Stomach (tissue), 9 donors: ENCODE measurements around the gene TANGO2. TPM values are rescaled to one million over a fixed set of nuclear protein-coding genes. Genes with fewer than 3 reads are reported as not detected.

Experiments used
- DNase-seq, 2 donors: peaks; one replicate each; pipeline versions ENCODE4 v3.0.0 to v3.0.0-alpha.2; 2013 to 2019
- H3K27ac ChIP-seq, 5 donors: fragments of 200-600 bp in 4 of 5; sonication (generic) in 4 of 5; one replicate each; pipeline ENCODE4 v1.5.1; 2013 to 2019; ENCODE audit warnings: mild to moderate bottlenecking in 1 of 5, moderate library complexity in 1 of 5
- H3K27me3 ChIP-seq, 3 donors: fragments of 200-600 bp; sonication (generic); one replicate each; pipeline ENCODE4 v1.5.1; 2017 to 2019; ENCODE audit warnings: mixed run types in 1 of 3
- H3K36me3 ChIP-seq, 4 donors: fragments of 200-600 bp; sonication (generic); 1 replicate in 3 of 4; 2 replicates in 1 of 4; pipeline ENCODE4 v1.5.1; 2016 to 2019
- H3K4me1 ChIP-seq, 4 donors: fragments of 200-600 bp; sonication (generic); one replicate each; pipeline ENCODE4 v1.5.1; 2016 to 2019
- H3K4me3 ChIP-seq, 4 donors: fragments of 200-600 bp; sonication (generic) in 3 of 4; one replicate each; pipeline ENCODE4 v1.5.1; 2016 to 2019; ENCODE audit warnings: mild to moderate bottlenecking in 1 of 4
- H3K9me3 ChIP-seq, 4 donors: fragments of 200-600 bp; sonication (generic); one replicate each; pipeline ENCODE4 v1.5.1; 2016 to 2019
- CTCF ChIP-seq, 7 experiments: fragments of 450-650 bp in 4 of 7; fragments of 200-600 bp in 3 of 7; sonication (generic) in 3 of 7; IDR thresholded peaks; one replicate each; pipeline ENCODE4 v1.5.1; 2016 to 2019; ENCODE audit warnings: antibody characterized with exemption in 7 of 7, control low read depth in 2 of 7, mild to moderate bottlenecking in 1 of 7
- EP300 ChIP-seq: sonication (generic); formaldehyde crosslinking; IDR thresholded peaks from one replicate; pipeline ENCODE4 v1.6.1; 2017; ENCODE audit warnings: antibody characterized with exemption
- POLR2A ChIP-seq, 4 donors: fragments of 450-650 bp; IDR thresholded peaks; one replicate each; pipeline ENCODE4 v1.6.1; 2016; ENCODE audit warnings: antibody characterized with exemption in 4 of 4, control low read depth in 2 of 4, mild to moderate bottlenecking in 1 of 4, moderate library complexity in 1 of 4
- POLR2AphosphoS5 ChIP-seq, 3 donors: sonication (generic); formaldehyde crosslinking; IDR thresholded peaks; one replicate each; pipeline ENCODE4 v1.6.1; 2016; ENCODE audit warnings: antibody characterized with exemption in 3 of 3
- WGBS, 5 donors: extraction: QIAGEN DNeasy Blood & Tissue Kit in 3 of 5; methylation state at CpG; one replicate each; pipeline versions ENCODE4 v1.1.5 to v1.1.7; 2013 to 2018; 5-methylcytosine and 5-hydroxymethylcytosine counted together
- intact Hi-C: fragments of 100-400 bp; cut with DNase I; formaldehyde crosslinking; loops from one replicate; pipeline ENCODE4 v1.15.1; 2023; ENCODE audit warnings: low total_unique reads
- polyA plus RNA-seq, 3 donors: library from polyadenylated mRNA; stranded (reverse); fragments of 200-250 nt; gene quantifications; one replicate each; pipeline ENCODE4 v1.2.3, GENCODE V29; 2013
- total RNA-seq, 5 donors: library from RNA; depleted of rRNA; stranded (reverse); fragments of >200 nt; gene quantifications; one replicate each; pipeline versions ENCODE4 v1.1.0 to v1.2.3, GENCODE V29; 2014 to 2016
- donor health status: healthy with polysubstance abuse.
- donor health status: Bipolar disorder and iron deficiency.
- donor health status: healthy.

The TANGO2 gene
- total and polyA plus RNA-seq, 8 donors = 13.8 to 38.8 (median 26.6) TPM

DNA sequence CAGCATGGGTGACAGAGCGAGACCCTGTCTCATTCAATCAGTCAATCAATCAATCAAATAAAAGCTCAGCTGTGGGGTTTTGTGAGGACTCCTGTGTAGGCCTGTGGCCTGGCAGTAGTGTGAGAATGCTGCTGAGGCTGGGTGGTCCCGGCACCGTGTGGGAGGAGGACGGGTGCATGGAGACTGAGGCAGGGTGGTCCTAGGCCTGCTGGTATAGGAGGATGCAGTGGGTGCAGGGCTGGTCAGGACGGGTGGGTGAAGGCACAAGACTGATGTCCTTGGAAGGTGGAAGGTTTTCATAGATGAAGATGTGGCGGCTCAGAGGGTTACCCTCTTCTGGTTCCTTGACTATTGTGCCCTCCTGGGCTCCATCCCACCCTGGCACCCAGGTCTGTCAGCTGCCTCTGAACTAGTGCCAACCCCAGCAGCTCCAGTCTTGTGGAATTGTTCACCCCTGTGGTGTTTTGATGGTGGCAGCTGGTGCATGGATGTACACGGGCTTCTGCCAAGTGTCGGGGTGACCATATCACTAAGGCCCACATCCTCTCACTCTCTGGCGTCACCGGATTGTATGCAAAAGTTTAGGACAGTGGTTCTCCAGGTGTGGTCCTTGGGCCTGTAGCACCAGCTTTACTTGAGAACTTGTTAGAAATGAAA is 23.7 kb downstream of the TANGO2 start:
- Histone ChIP-seq H3K4me3 (no peak overlapping the region), H3K27ac (no peak overlapping the region), H3K9me3 (no peaks in the 10 kb centered on the region), H3K36me3 (peaks cover 32 to 96% (median 94%) of the 10 kb centered on the region in 4 donors), H3K27me3 (no peaks in the 10 kb centered on the region), H3K4me1 (no peaks in the 10 kb centered on the region)
- DNase-seq = no peak
- intact Hi-C loops = no loop called here
- WGBS, 5 donors = 91 to 96% (median 92%) methylated on average over 10 of the region's 10 CpGs
- TF ChIP-seq CTCF (IDR thresholded peaks at IDR 0.05) (no peak), EP300 (no peak), POLR2AphosphoS5 (IDR thresholded peaks at IDR 0.05) (no peak), POLR2A (IDR thresholded peaks at IDR 0.05) (no peak)

- Histone ChIP-seq H3K36me3 (peaks cover 40 to 94% (median 89%) of the 10 kb centered on the region in 4 donors), H3K4me3 (no peak overlapping the region), H3K4me1 (no peaks in the 10 kb centered on the region), H3K9me3 (no peaks in the 10 kb centered on the region), H3K27me3 (no peaks in the 10 kb centered on the region), H3K27ac (no peak overlapping the region)
- DNase-seq = no peak
- no peak for TF ChIP-seq EP300
- TF ChIP-seq CTCF (IDR thresholded peaks at IDR 0.05) = no peak
- no peak for TF ChIP-seq POLR2A (IDR thresholded peaks at IDR 0.05)
- TF ChIP-seq POLR2AphosphoS5 (IDR thresholded peaks at IDR 0.05) = no peak
- WGBS, 5 donors = 85 to 95% (median 93%) methylated on average over 4 of the region's 4 CpGs
- intact Hi-C loops = no loop called here
These were observed 25.8 kb downstream of the TANGO2 start for GRCh38 chr22:20046730-20047129.

GRCh38 chr22:20051927-20052308 is 31.0 kb downstream of the TANGO2 start:
- Histone ChIP-seq H3K4me1 (no peaks in the 10 kb centered on the region), H3K27ac (no peak overlapping the region), H3K4me3 (no peak overlapping the region), H3K27me3 (no peaks in the 10 kb centered on the region), H3K36me3 (peaks cover 53 to 95% (median 91%) of the 10 kb centered on the region in 4 donors), H3K9me3 (no peaks in the 10 kb centered on the region)
- intact Hi-C loops = no loop called here
- 90 to 100% (median 94%) methylated on average over 3 to 6 of the region's 6 CpGs for WGBS, 5 donors
- TF ChIP-seq POLR2AphosphoS5 (IDR thresholded peaks at IDR 0.05) = no peak
- no peak for TF ChIP-seq EP300
- TF ChIP-seq POLR2A (IDR thresholded peaks at IDR 0.05) = no peak
- TF ChIP-seq CTCF (IDR thresholded peaks at IDR 0.05) = no peak
- DNase-seq = no peak

DNA sequence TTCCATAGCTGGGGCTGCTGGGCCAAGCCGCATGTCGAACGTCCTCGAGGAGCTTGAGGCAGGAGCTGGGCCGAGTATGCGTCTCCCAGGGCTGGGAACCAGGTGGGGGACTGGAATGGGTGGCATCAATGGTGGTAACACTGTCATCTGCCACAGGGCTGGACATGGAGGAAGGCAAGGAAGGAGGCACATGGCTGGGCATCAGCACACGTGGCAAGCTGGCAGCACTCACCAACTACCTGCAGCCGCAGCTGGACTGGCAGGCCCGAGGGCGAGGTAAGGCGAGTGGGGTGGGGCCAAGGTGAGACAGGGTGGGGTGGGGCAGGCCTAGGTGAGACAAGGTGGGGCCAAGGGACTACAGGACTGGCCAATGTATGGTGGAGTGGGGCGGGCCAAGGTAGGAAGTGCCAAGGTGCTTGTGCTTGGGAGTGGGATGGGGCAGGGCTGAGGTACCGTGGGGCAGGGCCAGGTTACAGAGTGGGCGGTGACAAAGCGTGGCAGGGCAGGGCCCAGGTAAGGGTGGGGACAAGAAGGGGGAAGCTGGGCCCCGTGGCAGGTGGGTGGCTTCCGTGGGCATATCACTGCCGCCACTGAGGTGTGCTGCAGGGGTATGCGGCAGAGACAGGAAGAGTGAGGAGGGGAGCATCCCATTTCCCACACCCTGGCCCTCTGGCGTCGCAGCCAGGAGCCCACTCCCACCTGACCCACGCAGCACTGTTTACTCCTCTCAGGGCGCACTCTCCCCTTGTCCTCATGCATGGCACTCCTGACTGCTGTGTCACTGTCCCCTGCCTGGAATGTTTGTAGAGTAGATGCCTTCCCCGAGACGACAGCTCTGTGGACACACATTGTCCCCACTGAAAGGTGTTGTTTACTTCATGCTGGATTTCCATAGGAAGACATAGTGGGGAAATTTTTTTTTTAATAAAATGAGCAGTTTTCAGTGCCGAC is 31.7 kb downstream of the TANGO2 start:
- no peak overlapping the region for H3K27ac ChIP-seq
- peaks cover 54 to 95% (median 91%) of the 10 kb centered on the region in 4 donors for H3K36me3 ChIP-seq
- peak; percentile 58 to 73 for DNase-seq

More for the DNA sequence above, 31.7 kb downstream of the TANGO2 start:
- WGBS, 5 donors = 67 to 78% (median 73%) methylated on average over 22 to 26 of the region's 26 CpGs
- no peak for TF ChIP-seq POLR2AphosphoS5 (IDR thresholded peaks at IDR 0.05)
- no peak for TF ChIP-seq POLR2A (IDR thresholded peaks at IDR 0.05)
- TF ChIP-seq EP300 = no peak
- no peak for TF ChIP-seq CTCF (IDR thresholded peaks at IDR 0.05)
- Histone ChIP-seq H3K9me3 (no peaks in the 10 kb centered on the region), H3K27me3 (no peaks in the 10 kb centered on the region), H3K4me3 (no peak overlapping the region), H3K4me1 (no peaks in the 10 kb centered on the region)
- intact Hi-C loops = no loop called here
